ENCODE results near the gene MAML2. TPM values are rescaled to one million over a fixed set of nuclear protein-coding genes. Genes with fewer than 3 reads are reported as not detected.

Gene MAML2
- total RNA-seq, 1 experiment from 2014 or later = 22.7 TPM

GRCh38 chr11:96096360-96096759 is 246.6 kb downstream of the MAML2 start:
- CTCF ChIA-PET = no interaction called here

GRCh38 chr11:96095884-96096303 is 247.1 kb downstream of the MAML2 start:
- CTCF ChIA-PET = no interaction called here
- H3K4me1 Mint-ChIP-seq (ENCODE audit: low read depth, unreplicated experiment) = peaks cover 48% of the 10 kb centered on the region
- H3K27ac Mint-ChIP-seq (ENCODE audit: unreplicated experiment) = peak overlapping the region; percentile 90
- H3K9me3 Mint-ChIP-seq (ENCODE audit: low read depth, unreplicated experiment) = no peaks in the 10 kb centered on the region
- no peak for TF ChIP-seq CTCF (IDR thresholded peaks at IDR 0.05; ENCODE audit: unreplicated experiment)
- peak; percentile 56 for DNase-seq
- no peaks in the 10 kb centered on the region for H3K27me3 Mint-ChIP-seq (ENCODE audit: unreplicated experiment)
- peaks cover 25% of the 10 kb centered on the region for H3K36me3 Mint-ChIP-seq (ENCODE audit: insufficient read depth, unreplicated experiment)
- intact Hi-C loops (cut with micrococcal nuclease; ENCODE audit: unreplicated experiment) = loop anchor here (2.0 to 5.0 kb wide), 3 partner anchors 41 to 246 kb away; partner anchors contain the start of gene MAML2
- H3K4me3 Mint-ChIP-seq (ENCODE audit: low read depth, unreplicated experiment) = peak overlapping the region; percentile 40
- no TSS peak for BruUV-seq (replicated peaks)

More at GRCh38 chr11:96096360-96096759, 246.6 kb downstream of the MAML2 start:
- BruUV-seq (replicated peaks) = no TSS peak
- H3K9me3 Mint-ChIP-seq (ENCODE audit: low read depth, unreplicated experiment) = no peaks in the 10 kb centered on the region
- peak overlapping the region; percentile 40 for H3K4me3 Mint-ChIP-seq (ENCODE audit: low read depth, unreplicated experiment)
- intact Hi-C loops (cut with micrococcal nuclease; ENCODE audit: unreplicated experiment) = loop anchor here (2.0 to 5.0 kb wide), 3 partner anchors 42 to 246 kb away; partner anchors contain the start of gene MAML2
- peaks cover 25% of the 10 kb centered on the region for H3K36me3 Mint-ChIP-seq (ENCODE audit: insufficient read depth, unreplicated experiment)
- peaks cover 48% of the 10 kb centered on the region for H3K4me1 Mint-ChIP-seq (ENCODE audit: low read depth, unreplicated experiment)
- no peak for DNase-seq
- H3K27me3 Mint-ChIP-seq (ENCODE audit: unreplicated experiment) = no peaks in the 10 kb centered on the region
- H3K27ac Mint-ChIP-seq (ENCODE audit: unreplicated experiment) = peak overlapping the region; percentile 90
- no peak for TF ChIP-seq CTCF (IDR thresholded peaks at IDR 0.05; ENCODE audit: unreplicated experiment)

DNA sequence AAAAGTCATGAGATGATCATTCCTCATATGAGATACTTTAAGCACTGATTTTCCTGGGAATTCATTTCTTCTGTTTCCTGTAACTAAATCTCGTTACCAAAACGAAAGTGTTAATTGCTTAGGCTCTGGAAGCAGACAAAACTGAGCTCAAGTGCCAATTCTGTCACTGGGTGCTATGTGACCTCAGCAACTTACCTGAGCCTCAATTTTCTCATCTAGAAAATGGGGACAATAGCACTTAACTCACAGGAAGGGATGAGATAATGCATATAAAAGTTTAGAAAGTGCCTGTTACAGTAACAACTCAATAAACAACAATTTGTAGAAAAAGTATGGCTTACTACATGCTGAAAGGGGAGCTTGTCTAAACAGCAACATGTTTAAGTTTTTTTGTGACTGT is 248.8 kb downstream of the MAML2 start:
- no peaks in the 10 kb centered on the region for H3K9me3 Mint-ChIP-seq (ENCODE audit: low read depth, unreplicated experiment)
- no peak overlapping the region for H3K4me3 Mint-ChIP-seq (ENCODE audit: low read depth, unreplicated experiment)
- H3K27ac Mint-ChIP-seq (ENCODE audit: unreplicated experiment) = no peak overlapping the region
- intact Hi-C loops (cut with micrococcal nuclease; ENCODE audit: unreplicated experiment) = no loop called here
- H3K4me1 Mint-ChIP-seq (ENCODE audit: low read depth, unreplicated experiment) = peaks cover 44% of the 10 kb centered on the region
- TF ChIP-seq CTCF (IDR thresholded peaks at IDR 0.05; ENCODE audit: unreplicated experiment) = no peak
- H3K36me3 Mint-ChIP-seq (ENCODE audit: insufficient read depth, unreplicated experiment) = peaks cover 24% of the 10 kb centered on the region
- no TSS peak for BruUV-seq (replicated peaks)
- no peak for DNase-seq
- CTCF ChIA-PET = no interaction called here
- no peaks in the 10 kb centered on the region for H3K27me3 Mint-ChIP-seq (ENCODE audit: unreplicated experiment)

GRCh38 chr11:96092511-96092910 is 250.5 kb downstream of the MAML2 start:
- BruUV-seq (replicated peaks) = TSS peak; percentile 24
- TF ChIP-seq CTCF (IDR thresholded peaks at IDR 0.05; ENCODE audit: unreplicated experiment) = no peak
- no peak for DNase-seq
- Mint-ChIP-seq H3K27me3 (ENCODE audit: unreplicated experiment) (no peaks in the 10 kb centered on the region), H3K4me1 (ENCODE audit: low read depth, unreplicated experiment) (peaks cover 28% of the 10 kb centered on the region), H3K27ac (ENCODE audit: unreplicated experiment) (no peak overlapping the region), H3K4me3 (ENCODE audit: low read depth, unreplicated experiment) (no peak overlapping the region), H3K9me3 (ENCODE audit: low read depth, unreplicated experiment) (no peaks in the 10 kb centered on the region), H3K36me3 (ENCODE audit: insufficient read depth, unreplicated experiment) (peaks cover 18% of the 10 kb centered on the region)
- CTCF ChIA-PET = no interaction called here
- intact Hi-C loops (cut with micrococcal nuclease; ENCODE audit: unreplicated experiment) = no loop called here

All from Calu3 (cell line).